ENCODE data around the gene DIAPH3.

The DIAPH3 gene

DNA sequence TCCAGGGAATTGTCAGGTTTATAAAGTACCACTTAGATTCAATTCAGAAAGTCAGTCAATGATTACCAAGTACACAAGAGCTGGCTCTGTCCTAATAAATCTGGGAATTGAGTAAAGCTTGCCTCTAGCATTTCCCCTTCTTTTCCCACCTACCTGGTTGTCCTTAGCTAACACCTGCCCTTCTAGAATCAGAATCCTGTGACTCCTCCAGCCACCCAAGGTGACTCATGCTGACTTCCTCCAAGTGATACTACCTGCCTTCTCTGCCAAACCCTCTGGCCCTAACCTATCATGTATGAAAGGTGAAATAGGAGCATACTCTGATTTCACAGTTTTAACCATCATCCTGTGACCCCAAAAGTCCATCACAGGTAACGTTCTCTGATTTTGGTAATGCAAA, 151.2 kb downstream of the DIAPH3 start:
- DNase-seq: no peak

DNA sequence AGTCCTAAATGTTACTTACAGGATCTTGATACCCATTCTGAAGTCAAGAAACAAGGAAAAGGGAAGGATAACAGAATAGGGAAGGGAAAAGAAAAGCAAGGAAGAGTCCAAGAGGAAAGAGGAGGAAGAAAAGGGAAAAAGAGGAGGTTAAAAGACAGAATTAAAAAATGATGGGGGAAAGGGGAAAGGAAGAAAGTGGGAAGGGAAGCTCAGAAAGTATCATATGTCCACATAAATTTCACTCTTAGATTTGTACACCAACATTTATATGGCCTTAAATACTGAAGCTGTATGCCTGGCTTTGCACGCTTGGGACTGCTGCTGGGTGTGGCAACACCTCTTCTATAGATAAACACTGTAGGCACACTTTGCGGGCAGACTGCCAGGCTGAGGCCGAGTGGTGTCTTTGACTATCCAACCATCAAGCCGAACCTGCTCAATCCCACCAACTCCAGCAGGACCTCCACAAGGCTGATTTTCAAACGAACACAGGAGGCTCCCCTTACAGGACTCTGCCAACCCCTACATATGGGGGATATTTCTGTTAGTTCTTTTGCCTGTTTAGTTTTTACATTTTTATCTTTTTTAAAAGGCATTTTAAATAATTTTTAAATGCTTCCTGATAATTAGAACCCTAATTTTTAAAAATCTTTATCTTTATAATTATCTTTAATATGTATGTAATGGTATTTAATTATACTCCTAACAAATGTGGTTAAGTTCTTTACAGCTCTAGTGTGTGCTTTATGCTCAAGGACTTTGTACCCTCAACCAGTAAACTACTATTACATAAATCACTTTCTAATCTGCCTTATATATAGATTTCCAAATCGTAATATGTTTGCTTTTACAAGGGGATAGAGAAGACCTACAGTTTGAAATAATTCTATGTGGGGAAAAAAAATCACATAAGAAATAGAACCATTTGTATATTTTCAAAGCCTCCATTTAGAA, 154.2 kb downstream of the DIAPH3 start:
- DNase-seq: no peak

DNA sequence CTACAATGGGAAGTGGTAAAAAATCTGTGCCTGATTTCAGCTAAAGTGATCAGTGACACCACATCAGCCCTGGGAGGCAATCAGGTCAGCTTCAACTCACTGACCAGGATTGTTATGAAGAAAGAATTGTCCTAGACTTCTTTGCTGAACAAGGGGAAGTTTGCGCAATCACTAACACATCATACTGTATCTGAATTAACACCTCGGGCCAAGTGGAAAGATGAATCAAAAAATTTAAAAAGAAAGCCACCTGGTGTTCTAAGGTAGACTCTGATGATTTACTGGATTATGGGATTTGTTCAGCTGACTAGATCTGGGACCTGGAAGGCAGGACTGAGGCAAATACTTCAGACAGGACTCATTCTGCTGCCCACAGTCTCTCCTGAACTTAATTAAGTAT, 161.8 kb downstream of the DIAPH3 start:
- no peak for DNase-seq

DNA sequence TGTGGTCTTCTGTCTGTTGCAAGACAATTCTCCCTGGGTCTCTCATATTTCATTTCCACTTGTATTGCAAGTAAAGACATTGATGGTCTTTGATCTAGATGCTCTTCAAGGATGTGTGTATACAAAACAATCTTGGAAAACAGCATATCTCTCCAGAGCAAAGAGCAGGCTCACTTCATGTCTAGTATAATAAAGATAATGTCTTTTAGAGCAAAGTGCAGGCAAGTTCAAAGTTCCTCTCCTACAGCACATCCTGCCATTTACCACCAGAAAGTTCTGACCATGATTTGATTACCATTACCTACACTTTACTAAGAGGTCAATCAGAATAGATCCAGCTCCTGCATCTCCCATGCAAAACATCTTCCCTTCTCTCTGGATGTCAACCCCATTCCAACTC, 162.8 kb downstream of the DIAPH3 start:
- DNase-seq: no peak

DNA sequence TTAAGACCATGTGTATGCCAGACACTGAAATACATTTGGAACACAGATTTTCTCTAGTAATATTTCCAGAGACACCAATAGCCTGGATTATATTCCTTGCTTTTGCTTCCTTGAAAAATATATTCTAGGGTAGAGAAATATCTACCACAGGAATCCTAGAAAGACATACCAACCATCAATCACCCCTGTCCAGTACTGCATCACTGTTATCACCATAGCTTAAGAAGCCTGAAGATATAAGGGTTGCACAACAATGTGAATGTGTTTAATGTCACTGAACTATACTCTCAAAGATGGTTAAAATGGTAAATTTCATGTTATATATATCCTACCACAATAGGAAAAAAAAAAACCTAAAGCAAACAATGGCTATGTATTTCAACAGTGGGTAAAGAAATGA, 163.6 kb downstream of the DIAPH3 start:
- no peak for DNase-seq

DNA sequence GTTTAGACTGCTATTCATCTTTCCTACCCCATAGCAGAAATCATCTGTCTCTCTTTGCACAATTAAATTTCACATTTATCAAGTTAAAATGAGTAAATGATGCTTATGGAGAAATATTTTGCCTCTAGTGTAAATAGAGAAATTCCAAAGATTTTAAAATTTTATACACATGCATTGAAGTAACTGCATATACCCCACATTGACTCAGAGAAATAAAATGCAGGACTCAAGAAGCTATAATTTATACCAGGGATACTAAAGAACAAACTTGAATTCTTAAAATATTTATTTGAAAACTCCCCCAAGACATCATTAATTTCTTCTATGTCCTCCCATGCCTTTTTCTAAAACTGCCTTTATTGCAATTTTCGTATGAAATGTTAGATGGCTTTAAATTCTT, 165.8 kb downstream of the DIAPH3 start:
- no peak for DNase-seq

DNA sequence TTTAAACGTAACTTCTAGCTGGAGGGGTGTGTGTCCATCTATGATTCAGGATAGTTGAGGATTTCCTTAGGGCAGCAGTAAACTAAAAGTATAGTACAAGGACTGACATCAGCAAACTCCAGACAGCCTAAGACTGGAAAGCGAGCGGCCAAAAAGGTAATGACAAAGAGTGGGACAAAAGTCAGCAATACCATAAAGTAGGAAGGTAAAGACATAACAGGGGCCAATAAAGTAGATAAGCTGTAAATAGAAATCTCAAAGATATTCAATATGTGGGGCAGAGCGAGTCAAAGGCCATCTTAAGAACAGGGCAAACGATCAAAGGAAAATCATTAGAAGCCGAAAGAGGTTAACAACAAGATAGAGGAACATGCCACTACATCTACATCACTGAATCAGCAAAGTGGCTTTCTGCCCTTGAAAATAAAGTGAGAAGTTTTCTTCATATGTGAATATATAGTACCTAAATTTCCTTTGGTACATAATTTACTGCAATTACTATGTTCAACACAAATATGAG, 167.2 kb downstream of the DIAPH3 start:
- no peak for DNase-seq

DNA sequence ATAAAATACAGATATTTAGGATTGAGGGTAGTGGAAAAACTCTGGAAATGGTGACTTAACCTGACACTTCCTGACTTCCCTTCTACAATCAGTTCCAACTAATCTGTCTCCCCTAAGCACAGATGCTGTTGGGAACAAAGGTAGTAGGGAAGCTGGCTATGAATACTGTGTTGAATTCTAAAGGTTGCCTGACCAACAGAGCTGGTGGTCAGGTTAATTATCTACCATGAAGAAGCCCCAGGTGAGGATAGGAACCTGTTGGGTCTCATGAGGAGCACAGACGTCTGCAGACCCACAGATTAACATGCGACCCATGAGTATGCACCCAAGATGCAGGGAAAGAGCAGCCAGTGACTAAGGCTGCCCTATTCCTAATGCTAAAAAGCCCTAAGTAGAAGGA, 172.3 kb downstream of the DIAPH3 start:
- no peak for DNase-seq

DNA sequence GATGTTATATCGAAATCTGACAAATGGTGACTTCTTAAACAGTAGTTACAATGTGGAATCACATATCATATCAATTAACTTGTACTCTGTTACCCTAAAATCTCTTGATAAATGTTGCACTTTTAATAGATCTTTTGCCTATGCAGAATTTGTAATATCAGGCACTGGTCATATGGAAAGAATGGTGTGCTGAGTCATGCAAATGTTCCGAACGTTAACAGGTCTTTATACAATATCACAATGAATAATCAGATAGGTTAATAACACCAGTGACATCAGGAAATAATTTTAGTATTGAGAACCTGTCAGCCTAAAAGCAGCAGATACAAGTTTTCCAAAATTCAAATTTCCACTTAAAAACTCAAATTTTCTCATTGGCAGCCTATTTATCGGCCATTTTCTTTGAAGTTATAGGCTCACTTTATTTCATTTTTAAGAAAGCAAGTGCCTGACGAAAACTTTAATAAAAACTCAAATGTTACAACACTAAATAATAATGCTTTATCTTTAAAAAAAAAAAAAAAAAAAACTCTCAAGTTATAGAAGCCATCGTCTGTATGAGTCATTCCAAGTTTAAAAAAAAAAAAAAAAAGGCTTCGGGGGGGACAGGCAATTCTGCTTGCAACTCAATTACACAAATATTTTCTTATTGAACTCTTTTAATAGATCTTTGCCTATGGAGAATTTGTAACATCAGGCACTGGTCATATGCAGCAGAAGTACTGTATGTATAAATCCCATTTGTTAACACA, 180.9 kb downstream of the DIAPH3 start:
- no peak for DNase-seq

DNA sequence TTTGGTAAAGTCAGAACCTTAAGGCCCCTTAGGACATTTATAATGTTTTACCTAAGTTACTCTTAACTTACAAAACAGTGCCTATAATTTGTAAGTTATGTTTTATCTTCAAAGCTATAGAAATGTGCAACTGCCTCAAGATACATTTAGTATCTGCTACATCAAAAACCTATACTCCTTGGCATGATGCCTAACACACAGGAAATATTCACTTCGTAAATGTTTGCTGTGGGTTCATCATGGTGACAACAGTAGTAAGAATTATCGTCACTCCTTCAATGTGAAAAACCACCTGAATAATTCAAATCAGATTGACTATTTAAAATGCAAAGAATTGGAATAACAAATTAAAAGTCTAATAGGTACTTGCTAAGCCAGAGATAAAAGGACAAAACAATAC, 184.1 kb downstream of the DIAPH3 start:
- no peak for DNase-seq

DNA sequence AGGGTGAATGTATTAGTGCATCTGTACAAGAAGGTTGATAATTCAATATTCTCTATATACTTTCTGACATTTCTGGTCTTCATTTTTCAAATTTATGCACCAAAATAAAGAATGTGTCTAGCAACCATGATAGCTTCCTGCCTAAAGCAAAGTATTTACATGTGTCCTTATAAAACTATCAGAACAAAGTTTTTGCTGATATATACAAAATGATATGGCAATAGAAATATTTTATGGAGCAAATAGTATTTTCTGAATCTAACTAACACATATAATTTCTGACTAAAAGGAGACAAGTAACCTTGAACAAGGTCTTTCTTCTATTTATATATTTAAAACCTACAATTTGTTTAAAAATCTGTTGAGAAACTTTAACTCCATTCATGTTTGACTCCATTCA, 184.9 kb downstream of the DIAPH3 start:
- no peak for DNase-seq

DNA sequence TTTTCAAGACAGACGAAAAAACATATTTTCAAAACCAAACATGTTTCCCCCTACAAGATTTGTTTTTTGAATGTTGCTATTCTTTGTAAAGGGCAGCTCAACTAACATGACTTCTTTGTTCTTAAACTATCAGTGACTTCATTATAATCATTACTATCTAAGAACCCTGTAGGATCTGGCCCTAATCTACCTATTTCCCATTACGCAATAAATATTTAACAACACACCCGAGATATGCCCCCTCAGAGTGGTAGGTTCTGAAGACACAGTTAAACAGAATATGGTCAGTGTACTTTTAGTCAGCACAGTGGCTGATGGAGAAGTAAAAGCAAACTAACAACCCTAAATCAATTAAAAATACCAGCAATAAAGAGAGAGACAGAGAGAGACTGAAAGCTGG, 186.9 kb downstream of the DIAPH3 start:
- DNase-seq: no peak

DNA sequence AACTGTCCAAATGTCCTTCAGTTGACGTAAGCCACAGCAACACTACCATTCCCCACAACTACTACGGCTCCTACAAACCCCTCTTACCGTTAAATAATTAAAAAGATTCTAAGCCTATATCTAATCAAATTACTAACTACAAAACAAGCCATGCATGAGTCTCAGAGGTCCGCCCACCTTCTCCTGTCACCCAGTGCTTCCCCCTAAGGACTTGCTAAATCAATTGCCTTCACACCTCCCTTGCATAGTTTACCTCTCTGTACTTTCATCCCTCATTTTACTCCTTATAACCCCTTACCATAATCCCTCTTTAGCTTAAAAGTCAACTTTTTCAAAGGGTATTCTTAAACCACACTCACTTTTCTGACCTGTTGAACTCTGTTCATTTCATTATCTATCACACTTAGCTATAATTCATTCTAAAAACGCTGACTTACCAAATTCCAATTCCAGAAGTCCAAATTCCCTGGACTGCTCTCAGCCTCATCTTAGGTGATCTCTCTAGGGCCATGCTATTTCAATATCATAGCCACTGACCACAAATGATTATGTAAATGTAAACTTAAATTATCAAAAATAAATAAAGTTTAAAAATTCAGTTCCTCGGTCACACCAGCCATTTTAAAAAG, 187.8 kb downstream of the DIAPH3 start:
- no peak for DNase-seq

DNA sequence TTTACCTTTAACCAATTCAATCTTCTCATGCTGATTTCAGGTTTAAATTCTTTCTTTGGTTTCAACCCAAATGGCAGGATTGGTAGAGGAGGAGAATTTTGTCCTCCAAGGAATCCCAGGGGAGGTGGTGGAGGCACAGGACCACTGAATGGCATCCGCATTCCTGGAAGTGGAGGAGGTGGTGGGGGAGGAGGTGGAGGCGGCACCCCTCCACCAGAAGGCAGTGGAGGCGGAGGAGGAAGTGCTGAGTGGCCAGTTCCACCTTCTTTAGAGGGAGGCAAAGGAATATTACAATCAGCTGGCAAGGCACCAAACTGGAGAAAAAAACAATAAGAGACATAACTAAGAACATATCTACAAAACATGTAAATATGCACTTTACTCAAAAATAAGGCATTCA, 192.9 kb downstream of the DIAPH3 start:
- DNase-seq: no peak

DNA sequence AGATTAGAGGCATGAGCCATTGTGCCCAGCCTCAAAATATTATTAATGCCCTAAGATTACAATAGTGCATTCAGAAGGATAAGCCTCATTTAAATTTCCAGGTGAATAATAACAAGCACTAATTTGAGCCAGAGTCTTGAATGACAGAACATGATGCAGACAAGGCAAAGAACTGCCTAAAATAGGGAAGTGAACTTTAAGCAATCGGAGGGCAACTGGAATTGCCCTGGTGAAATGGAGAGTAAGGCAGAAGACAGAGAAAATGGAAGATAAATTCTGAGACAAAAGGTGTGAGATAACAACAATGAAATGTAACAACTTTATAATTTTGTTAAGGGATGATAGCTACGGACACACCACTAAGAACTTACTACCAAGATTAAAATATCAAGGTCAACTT, 199.9 kb downstream of the DIAPH3 start:
- DNase-seq: no peak

DNA sequence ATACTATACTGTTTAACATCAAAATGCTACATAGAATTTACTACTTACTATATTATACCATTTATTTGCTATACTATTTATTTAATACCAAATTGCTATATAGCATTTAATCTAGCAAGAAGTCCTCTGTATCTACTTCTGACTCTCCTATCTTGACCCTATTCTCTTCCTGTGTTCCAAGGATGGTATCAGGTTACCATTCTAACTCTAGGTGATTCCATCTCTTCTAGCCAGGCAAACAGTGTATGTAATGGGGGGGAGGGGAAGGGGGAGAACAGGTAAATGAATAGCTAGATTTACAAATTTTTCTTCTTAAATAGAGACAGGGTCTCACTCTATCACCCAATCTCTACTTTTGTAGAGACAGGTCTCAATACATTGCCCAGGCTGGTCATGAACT, 200.3 kb downstream of the DIAPH3 start:
- DNase-seq: no peak

DNA sequence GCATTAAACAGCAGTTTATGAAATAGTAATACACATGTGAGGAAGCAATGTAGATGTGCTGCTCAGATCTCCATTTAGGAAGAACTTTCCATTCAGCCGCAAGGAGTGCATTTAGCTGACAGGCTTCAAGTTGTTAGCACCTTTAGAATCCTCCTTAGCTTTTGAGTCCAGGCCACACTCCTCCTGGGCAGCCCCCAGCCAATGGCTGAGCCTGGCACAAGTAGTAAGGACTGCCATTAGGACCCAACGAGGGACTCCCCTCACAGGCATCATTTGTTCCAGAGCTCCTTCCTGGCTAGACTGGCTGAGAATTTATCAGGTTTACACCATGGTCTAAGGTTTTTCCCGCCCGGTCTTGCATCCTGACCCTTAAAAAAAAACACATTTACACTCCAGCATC, 201.4 kb downstream of the DIAPH3 start:
- no peak for DNase-seq

DNA sequence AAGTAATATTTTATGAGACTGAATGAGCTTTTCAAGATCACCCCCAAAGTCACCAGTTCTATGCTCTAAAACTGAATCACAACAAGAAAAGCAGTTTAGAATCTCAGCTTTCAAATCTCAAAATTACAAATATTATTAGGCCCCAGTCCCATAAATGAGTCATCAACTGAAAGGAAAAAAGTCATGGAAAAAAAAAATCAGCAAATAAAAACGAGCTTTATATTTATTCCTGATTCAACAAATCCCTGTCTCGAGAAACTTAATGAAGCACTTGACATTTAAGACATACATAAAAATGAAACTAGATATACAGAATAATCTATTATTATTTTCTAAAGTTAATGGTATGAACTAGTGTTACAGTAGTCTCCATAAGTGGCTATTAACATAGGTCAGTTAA, 203.0 kb downstream of the DIAPH3 start:
- DNase-seq: no peak

DNA sequence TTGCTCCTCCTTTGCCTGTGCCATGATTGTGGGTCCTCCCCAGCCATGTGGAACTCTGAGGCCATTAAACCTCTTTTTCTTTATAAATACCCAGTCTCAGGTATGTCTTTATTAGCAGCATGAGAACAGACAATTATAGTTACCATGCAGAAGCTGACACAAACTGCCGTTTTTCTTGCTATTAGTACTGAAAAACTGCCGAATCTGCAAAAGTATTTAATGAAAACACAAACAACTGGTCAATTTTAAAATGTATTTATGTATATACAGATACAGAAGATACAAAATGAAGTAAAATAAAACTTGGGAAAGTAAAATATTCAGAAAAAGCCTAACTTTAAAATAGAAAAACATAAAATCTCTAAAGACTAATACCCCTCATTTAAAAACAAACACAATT, 206.3 kb downstream of the DIAPH3 start:
- DNase-seq: no peak

DNA sequence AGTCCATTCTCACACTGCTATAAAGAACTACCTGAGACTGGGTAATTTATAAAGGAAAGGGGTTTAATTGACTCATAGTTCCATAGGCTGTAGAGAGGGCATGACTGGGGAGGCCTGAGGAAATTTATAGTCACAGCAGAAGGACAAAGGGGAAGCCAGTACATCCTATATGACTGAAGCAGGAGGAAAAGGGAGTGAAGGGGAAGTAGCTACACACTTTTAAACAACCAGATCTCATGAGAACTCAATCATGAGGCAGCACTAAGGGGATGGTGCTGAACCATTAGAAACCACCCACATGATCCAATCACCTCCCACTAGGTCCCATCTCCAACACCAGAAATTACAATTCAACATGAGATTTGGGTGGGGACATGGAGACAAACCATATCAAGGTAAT, 209.1 kb downstream of the DIAPH3 start:
- DNase-seq: no peak

DNA sequence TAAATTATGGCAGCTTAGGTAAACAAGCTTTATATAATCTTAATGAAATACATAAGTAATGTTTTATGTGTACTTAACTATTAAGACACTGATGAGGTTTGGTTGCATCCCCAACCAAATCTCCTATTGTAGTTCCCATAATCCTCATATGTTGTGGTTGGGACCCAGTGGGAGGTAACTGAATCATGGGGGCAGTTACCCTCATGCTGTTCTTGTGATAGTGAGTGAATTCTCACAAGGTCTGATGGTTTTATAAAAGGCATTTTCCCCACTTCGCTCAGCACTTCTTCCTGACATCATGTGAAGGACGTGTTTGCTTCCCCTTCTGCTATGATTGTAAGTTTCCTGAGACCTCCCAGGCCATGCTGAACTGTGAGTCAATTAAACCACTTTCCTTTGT, 212.7 kb downstream of the DIAPH3 start:
- DNase-seq: no peak

DNA sequence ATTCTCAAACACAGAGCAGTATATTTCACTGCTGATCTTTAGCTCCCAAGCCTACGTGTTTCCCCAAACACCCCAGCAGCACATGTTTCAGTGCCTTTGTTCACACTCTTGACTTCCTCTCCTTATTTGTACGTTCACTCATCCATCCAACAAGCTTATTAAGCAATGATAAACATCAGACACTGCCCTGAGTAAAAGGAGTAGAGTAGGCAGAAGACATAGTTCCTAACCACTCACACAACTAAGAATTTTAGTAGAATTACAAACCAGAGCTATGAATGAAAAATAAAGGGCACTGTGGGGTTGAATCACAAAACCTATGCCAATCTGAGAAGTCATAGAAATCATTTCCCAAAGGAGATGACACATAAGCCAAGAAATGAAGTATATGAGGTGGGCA, 213.5 kb downstream of the DIAPH3 start:
- DNase-seq: no peak

DNA sequence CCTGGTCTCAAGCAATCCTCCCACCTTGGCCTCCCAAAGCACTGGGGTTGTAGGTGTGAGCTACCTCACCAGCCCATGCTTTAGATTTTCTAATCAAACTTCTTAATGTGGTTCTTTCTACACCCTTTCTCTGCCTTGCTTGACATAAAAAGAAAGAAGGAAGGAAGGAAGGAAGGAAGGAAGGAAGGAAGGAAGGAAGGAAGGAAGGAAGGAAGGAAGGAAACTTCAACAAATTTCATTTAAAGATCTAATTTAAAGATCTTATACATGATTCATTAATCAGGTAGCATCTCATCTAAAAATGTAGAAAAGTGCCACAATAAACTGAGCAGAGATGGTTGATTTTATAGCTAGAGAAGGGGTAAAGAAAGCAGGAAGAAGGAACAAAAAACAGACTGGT, 215.0 kb downstream of the DIAPH3 start:
- DNase-seq: no peak

DNA sequence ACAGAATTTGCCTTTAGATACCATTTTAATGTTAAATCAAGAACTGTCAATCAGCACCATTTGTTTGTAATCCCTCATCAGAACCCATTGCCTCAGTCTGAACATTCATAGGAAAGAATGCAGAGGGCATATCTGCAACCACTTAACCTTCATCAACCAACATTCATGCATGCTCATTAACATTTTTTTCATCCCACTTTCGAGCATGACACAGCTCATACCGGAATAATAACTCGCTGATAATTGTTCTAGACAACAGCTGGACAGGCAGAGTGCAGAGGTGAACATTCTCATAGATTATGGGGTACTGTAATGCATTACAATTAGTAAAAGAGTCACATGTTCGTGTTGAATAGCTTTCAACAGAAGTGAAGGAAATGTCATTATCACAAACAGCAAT, 216.8 kb downstream of the DIAPH3 start:
- no peak for DNase-seq

Measured in GF-D8 (cell line).